Measurements from ENCODE around the gene FXYD7. TPM values are rescaled to one million over a fixed set of nuclear protein-coding genes. Genes with fewer than 3 reads are reported as not detected.

Gene FXYD7
- total and polyA plus RNA-seq, 9 of the 15 experiments (the other 6 are each of a cell fraction or from before 2014, with no cell fraction given), result 0.10 to 0.80 (median 0.31) TPM; not detected in 3

DNA sequence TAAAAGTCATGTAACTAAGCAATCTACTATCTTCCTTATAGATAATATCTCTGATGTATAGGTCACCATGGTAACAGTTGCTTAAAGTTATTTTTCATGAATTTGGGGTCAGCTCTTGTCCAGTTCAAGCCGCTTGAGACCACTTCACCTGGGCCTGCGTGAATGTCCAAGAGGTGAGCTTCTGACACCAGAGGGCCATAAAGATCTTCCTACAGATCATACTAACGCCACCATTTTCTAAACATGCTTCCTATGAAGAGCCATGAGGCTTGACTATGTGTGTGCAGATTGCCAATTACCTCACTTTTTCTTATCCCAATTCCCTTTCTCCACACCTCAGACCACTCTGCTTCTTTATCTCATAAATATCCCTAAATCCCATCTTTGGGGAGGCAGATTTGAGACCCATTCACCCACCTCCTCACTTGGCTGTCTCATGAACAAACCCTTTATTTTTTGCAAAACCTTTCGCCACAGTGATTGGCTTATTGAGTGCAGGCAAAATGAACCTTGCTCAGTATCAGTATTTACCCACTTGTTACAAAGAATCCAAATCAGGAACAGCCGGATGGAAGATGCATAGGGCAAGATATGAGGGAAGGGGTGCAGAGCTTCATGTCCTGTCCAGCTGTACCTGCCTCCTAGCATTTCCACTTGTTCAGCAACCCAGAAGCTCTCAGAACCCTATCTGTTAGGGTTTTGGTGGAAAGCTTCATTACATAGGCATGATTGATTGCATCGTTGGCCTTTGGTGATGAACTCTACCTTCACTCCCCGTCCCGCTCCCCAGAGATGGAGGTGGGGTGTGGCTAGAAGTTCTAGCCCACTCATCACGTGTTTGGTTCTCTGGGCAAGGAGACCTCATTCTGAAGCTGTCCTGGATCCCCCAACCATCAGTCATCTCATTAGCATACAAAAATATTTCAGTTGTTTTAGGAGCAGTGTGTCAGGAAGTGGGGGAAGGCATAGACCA lies 51.2 kb downstream of the FXYD7 start (continued):
- 0 out of 2 replicates have a peak, but pooled peaks have one; percentile 7 for TF ChIP-seq MGA (IDR thresholded peaks at IDR 0.05)
- TF ChIP-seq, protein P1, sequence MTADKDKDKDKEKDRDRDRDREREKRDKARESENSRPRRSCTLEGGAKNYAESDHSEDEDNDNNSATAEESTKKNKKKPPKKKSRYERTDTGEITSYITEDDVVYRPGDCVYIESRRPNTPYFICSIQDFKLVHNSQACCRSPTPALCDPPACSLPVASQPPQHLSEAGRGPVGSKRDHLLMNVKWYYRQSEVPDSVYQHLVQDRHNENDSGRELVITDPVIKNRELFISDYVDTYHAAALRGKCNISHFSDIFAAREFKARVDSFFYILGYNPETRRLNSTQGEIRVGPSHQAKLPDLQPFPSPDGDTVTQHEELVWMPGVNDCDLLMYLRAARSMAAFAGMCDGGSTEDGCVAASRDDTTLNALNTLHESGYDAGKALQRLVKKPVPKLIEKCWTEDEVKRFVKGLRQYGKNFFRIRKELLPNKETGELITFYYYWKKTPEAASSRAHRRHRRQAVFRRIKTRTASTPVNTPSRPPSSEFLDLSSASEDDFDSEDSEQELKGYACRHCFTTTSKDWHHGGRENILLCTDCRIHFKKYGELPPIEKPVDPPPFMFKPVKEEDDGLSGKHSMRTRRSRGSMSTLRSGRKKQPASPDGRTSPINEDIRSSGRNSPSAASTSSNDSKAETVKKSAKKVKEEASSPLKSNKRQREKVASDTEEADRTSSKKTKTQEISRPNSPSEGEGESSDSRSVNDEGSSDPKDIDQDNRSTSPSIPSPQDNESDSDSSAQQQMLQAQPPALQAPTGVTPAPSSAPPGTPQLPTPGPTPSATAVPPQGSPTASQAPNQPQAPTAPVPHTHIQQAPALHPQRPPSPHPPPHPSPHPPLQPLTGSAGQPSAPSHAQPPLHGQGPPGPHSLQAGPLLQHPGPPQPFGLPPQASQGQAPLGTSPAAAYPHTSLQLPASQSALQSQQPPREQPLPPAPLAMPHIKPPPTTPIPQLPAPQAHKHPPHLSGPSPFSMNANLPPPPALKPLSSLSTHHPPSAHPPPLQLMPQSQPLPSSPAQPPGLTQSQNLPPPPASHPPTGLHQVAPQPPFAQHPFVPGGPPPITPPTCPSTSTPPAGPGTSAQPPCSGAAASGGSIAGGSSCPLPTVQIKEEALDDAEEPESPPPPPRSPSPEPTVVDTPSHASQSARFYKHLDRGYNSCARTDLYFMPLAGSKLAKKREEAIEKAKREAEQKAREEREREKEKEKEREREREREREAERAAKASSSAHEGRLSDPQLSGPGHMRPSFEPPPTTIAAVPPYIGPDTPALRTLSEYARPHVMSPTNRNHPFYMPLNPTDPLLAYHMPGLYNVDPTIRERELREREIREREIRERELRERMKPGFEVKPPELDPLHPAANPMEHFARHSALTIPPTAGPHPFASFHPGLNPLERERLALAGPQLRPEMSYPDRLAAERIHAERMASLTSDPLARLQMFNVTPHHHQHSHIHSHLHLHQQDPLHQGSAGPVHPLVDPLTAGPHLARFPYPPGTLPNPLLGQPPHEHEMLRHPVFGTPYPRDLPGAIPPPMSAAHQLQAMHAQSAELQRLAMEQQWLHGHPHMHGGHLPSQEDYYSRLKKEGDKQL (CRISPR knock-in tag; IDR thresholded peaks at IDR 0.05; ENCODE audit: borderline replicate concordance), result no peak
- no peak for TF ChIP-seq KLF6 (CRISPR knock-in tag; IDR thresholded peaks at IDR 0.05; ENCODE audit: borderline replicate concordance)
- TF ChIP-seq ATF7 (IDR thresholded peaks at IDR 0.05), result 0 out of 2 replicates have a peak, but pooled peaks have one; percentile 26
- TF ChIP-seq, protein P2, sequence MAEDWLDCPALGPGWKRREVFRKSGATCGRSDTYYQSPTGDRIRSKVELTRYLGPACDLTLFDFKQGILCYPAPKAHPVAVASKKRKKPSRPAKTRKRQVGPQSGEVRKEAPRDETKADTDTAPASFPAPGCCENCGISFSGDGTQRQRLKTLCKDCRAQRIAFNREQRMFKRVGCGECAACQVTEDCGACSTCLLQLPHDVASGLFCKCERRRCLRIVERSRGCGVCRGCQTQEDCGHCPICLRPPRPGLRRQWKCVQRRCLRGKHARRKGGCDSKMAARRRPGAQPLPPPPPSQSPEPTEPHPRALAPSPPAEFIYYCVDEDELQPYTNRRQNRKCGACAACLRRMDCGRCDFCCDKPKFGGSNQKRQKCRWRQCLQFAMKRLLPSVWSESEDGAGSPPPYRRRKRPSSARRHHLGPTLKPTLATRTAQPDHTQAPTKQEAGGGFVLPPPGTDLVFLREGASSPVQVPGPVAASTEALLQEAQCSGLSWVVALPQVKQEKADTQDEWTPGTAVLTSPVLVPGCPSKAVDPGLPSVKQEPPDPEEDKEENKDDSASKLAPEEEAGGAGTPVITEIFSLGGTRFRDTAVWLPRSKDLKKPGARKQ (CRISPR knock-in tag; IDR thresholded peaks at IDR 0.05), result no peak
- TF ChIP-seq DMBX1 (CRISPR knock-in tag; IDR thresholded peaks at IDR 0.05; ENCODE audit: borderline replicate concordance), result no peak
